Brain microvascular endothelial cell (primary cell): ENCODE results near the gene SIPA1L3.

Experiments
- DNase-seq: peaks from one replicate; pipeline ENCODE4 v3.0.0-alpha.2; 2020
- H3K27ac ChIP-seq: fragments of 250-450 bp; sonication (Bioruptor Pico); 2 replicates; pipeline ENCODE4 v1.5.1; 2020; ENCODE audit warnings: mild to moderate bottlenecking, moderate library complexity
- H3K27me3 ChIP-seq: fragments of 250-450 bp; sonication (Bioruptor Pico); replicated peaks from 2 replicates; pipeline ENCODE4 v1.5.1; 2020; ENCODE audit warnings: mild to moderate bottlenecking
- H3K36me3 ChIP-seq: fragments of 250-450 bp; sonication (Bioruptor Pico); replicated peaks from 2 replicates; pipeline ENCODE4 v1.5.1; 2020; ENCODE audit warnings: mild to moderate bottlenecking
- H3K4me3 ChIP-seq: 2 replicates; pipeline ENCODE4 v1.5.1; 2011; ENCODE audit warnings: low read depth, mild to moderate bottlenecking, control low read depth, low read length, moderate library complexity
- CTCF ChIP-seq: IDR thresholded peaks from 2 replicates; pipeline ENCODE4 v1.5.1; 2011; ENCODE audit warnings: low read depth, mild to moderate bottlenecking, moderate library complexity, low read length, control low read depth, inconsistent platforms; ENCODE audit errors: missing control alignments
- in situ Hi-C: cut with HindIII; loops from 2 replicates; pipeline ENCODE4 v1.10.0; 2017; ENCODE audit warnings: low sequenced_read_pairs, low pct_ligation_motif_present

The SIPA1L3 gene

DNA sequence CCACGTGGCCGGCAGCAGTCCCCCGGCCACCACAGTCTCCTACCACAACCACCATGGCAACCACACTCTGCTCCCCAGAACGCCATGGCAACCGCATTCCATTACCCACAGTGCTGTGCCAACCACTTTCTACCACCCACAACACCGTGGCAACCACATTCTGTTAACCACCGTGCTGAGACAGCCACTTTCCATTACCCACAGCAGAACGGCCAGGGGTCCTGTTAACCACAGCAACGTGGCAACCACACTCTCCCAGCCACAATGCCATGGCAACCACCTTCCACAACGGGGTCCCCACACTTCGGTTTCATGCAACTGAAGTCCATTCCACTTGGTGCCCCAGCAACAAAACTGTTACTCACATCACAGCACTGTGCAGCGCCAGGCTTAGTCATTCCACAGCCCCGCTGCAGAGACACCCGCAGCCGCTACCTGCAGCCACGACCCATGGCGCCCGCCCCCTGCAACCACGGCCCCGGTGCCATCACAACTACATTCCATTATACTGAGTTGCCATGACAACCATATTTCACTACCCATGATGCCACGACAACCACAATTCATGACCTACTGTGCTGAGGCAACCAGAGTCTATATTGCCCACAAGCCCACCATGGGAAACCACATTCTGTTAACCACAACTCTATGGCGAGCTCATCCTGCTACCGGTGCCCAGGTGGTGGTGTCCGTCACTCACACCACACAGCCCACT is 307.1 kb downstream of the SIPA1L3 start:
- DNase-seq = peak; percentile 69
- in situ Hi-C loops = no loop called here
- Histone ChIP-seq H3K27me3 (no peaks in the 10 kb centered on the region), H3K36me3 (no peaks in the 10 kb centered on the region), H3K4me3 (no peak overlapping the region), H3K27ac (no peak overlapping the region)
- no peak for TF ChIP-seq CTCF

DNA sequence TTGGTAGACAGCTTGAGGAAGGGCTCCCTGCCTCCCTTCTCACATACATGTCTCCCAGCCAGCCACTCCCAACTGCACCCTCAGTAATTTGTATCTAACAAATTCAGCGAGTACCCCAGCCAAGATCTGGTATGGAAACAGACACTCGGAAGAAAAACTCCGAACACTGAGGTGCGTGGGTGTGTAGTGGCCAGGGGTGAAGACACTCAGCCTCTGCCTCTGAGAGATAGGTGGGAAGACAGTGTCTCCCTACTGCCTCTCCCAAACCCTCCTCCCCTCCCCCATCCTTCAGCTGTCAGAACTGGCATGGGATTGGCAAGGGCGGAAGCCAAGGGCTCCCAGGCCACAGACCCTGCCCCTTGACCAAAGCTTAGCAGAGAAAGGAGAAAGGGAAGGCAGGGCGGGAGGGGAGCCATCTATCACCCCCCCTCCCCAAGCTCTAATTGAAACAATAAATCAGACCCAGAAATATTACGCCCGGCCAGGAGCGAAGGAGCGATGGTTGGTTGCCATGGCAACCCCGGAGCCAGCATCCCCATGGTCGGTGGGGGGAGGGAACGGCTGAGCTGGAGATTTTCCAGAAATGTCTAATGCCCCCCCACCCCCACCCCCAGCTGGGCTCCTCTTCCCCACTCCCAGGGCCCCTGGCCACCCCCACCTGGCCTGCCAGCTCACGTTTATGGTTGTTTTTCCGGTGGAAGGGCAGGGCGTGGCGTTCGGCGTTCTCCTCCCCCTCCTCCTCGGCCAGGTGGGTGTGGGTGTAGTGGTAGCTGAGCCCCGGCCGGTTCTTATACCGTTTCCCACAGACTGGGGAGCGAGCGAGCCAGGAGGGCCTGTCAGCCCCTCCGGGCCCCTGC is 310.0 kb downstream of the SIPA1L3 start:
- no peak for TF ChIP-seq CTCF
- no peak for DNase-seq
- Histone ChIP-seq H3K27me3 (no peaks in the 10 kb centered on the region), H3K4me3 (no peak overlapping the region), H3K27ac (no peak overlapping the region), H3K36me3 (no peaks in the 10 kb centered on the region)
- in situ Hi-C loops = no loop called here

DNA sequence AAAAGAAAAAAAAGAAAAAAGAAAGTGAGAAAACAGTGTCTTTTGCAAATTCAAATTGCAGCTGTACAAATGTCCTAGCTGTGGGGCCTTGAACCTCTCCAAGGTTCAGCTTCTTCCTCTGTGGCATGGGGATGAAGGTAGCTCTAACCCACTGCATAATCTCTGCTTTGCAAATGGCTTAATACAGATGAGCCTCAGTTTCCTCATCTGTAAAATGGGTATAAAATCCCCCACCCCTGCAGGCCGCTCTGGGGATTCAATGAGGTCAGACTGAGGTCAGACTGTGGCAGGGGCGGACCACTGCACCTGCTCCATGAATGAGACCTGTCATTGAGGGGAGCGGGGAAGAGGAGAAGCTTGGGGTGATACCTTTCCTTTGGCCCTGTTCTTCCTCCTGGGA is 311.2 kb downstream of the SIPA1L3 start:
- H3K36me3 ChIP-seq = no peaks in the 10 kb centered on the region
- H3K27ac ChIP-seq = no peak overlapping the region
- no peak overlapping the region for H3K4me3 ChIP-seq
- in situ Hi-C loops = no loop called here
- no peak for TF ChIP-seq CTCF
- H3K27me3 ChIP-seq = no peaks in the 10 kb centered on the region
- no peak for DNase-seq

DNA sequence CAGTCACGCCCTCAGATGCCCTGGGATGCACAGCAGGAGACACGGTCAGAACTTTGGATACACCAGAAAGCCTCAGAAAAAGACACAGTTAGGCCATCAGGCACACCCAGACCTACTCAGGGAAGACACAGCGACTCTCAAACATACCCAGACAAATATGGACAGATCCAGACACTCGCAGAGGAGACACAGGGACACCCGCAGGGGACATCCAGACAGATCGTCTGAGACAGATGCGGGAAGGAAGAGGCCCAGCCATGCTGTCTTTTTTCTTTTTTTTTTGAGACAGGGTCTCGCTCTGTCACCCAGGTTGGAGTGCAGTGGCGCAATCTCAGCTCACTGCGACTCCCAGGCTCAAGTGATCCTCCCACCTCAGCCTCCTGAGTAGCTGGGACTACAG is 312.2 kb downstream of the SIPA1L3 start:
- Histone ChIP-seq H3K27ac (no peak overlapping the region), H3K4me3 (no peak overlapping the region), H3K36me3 (no peaks in the 10 kb centered on the region), H3K27me3 (no peaks in the 10 kb centered on the region)
- no peak for TF ChIP-seq CTCF
- no peak for DNase-seq
- in situ Hi-C loops = no loop called here

GRCh38 chr19:38221421-38221820 is 314.4 kb downstream of the SIPA1L3 start:
- H3K36me3 ChIP-seq = no peaks in the 10 kb centered on the region
- no peak for DNase-seq
- no peak overlapping the region for H3K4me3 ChIP-seq
- H3K27ac ChIP-seq = no peak overlapping the region
- no peaks in the 10 kb centered on the region for H3K27me3 ChIP-seq
- no peak for TF ChIP-seq CTCF
- in situ Hi-C loops = no loop called here
